ENCODE results near the gene SNX10.
A peak's percentile ranks its signal among the peaks of the same experiment; 100 is the strongest.

The SNX10 gene

GRCh38 chr7:26337232-26337865, 45.7 kb downstream of the SNX10 start:
- no peak for DNase-seq

DNA sequence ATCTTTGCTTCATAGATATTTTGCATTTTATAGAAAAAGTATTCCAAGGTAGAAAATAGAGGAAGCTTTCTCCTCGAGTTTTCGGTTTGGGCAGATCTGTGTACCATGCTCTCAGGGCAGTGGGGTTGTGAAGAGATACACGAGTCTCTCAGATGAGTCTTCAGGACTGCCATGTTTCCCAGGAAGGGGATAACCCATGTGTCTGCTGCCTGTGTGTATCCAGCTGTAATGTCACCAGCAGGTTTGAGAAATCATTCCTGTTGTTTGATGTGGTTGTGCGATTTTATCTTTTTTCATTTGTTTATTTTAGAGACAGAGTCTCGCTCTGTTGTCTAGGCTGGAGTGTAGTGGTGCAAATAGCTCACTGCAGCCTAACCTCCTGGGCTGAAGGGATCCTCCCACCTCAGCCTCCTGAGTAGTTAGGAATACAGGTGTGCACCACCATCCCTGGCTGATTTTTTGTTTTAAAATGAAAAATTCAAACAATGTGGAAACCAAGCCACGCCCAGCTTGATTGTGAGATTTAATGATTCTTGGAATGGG, 48.9 kb downstream of the SNX10 start:
- no peak for DNase-seq

DNA sequence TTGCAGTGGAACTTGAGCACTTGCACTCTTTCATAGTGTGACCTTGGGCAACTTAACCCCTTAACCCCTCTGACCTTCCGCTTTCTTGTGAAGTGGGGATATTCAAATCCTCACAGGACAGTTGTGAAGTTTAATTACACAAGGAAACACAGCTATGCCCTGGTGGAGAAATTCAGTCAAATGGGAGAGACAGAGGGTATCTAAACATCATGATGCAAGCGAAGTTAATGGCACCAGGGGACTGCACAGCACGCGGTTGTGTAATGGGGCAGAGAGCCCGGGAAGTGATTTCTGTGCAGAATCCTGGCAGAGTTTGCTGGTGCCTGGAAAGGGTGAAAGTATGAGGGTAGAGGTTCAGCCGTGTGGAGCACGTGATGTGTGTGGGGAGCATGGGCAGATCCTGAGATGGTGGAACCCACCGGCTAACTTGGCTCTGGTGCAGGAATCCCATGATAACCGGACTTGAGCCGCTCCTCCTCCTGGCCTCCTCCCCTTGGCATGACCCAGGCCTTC, 51.7 kb downstream of the SNX10 start:
- no peak for DNase-seq

GRCh38 chr7:26343837-26344236, 52.2 kb downstream of the SNX10 start:
- no peak for DNase-seq

- no peak for DNase-seq
These were observed 53.5 kb downstream of the SNX10 start for GRCh38 chr7:26345202-26345601.

GRCh38 chr7:26345837-26346236, 54.2 kb downstream of the SNX10 start:
- no peak for DNase-seq

GRCh38 chr7:26346611-26347203, 55.0 kb downstream of the SNX10 start:
- DNase-seq, result no peak

GRCh38 chr7:26348234-26348851, 56.7 kb downstream of the SNX10 start:
- DNase-seq, result no peak

DNA sequence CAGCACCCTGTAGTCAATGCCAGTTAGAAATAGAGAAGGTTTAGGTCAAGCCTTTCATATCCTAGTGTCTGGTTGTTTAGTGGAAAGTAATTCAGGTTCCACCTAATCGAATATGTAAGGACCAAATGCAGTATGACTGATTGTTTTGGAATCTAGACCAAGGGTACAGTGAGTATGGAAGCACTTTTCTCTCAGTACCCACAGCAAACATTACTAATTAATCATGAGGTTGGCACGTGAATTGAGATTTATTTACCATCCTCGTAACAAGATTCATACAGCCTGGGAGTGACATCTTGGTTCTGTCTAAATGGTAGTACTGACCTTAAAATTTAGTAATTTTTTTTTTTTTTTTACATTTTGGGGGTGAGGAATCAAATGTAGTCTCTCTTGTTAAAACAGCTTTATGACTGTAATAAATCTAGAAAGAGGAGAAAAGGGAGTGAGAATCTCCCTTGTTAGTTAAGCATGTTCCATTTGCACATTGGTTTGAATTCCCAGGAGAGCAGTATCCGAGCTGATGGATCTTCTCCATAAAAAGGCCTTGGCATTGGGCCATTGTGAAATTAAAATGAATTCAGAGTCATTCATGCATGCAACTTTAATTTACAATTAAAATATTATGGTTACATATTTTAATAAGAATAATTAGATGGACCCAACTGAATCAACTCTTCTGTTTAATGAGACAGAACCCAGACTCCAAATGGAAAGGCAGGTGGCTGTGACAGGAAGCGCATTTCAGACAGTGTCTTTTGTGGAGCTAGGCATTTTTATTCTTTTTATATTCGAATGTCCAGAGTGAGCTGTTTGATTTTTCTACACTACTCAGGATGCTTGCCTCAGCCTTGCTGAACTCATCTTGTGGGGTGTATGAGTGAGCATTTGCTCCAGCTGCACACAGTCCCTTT, 57.6 kb downstream of the SNX10 start:
- DNase-seq, result no peak

- DNase-seq, result no peak
These were observed 59.5 kb downstream of the SNX10 start for GRCh38 chr7:26351171-26351570.

DNA sequence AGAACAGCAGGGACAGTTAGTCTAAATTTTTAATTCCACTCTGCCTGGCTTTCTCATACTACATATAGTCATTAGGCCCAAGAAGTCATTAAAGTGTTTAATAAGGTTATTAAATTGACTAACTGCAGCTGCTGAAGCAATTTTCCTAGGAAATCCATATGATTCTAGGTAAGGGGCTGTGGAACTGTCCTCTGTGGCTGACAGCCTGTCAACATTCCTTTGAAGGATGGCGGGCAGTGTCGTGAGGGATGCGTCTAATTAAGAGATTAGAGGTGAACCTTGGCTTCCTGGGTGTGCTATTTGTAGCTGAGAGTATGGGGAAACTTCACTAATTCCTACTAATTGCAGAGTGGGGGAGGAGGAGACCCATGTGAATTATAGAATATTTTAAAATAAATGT, 64.6 kb downstream of the SNX10 start:
- DNase-seq, result no peak

DNA sequence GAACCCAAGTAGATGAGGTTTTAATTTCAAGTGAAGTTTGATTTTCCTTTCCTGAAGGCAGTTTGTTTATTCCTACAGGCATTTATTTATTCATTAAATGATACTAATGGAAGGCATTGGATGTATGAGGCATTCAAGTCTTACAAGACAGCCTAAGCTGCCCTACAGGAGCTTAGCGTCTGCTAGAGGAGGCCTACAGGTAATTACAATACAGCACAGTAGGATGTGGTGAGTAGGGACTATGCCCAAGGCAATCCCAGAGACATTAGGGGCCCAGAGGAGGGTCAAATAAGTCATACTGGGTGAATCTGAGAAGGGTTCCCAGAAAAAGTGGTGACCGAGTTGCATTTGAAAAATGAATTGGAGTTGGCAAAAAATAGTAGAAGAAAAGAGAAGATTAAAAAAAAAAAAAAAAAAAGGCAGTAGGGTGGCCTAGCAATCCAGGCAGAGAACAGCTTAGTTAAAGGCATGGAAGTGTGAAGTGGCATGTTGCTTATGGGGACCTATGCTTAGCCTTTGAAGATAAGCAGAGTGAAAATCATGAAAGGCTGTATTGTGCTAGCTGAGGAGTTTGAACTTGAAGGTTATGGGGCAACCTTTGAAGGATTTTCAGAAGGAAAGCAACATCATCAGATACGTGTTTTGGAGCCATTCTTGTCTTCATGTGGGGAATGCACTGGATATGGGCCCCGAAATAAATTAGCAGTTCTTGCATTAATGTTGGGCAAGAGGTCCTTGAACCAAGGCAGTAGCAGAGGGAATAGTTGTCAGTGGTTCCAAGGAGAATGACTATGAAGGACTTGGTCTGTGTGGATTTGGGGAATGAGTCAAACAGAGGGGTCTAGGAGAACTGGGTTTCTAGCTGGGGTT, 65.5 kb downstream of the SNX10 start:
- DNase-seq, result no peak

GRCh38 chr7:26357799-26358151, 66.1 kb downstream of the SNX10 start:
- no peak for DNase-seq

GRCh38 chr7:26360650-26361049, 69.0 kb downstream of the SNX10 start:
- no peak for DNase-seq

GRCh38 chr7:26361637-26362036, 70.0 kb downstream of the SNX10 start:
- DNase-seq, result no peak

DNA sequence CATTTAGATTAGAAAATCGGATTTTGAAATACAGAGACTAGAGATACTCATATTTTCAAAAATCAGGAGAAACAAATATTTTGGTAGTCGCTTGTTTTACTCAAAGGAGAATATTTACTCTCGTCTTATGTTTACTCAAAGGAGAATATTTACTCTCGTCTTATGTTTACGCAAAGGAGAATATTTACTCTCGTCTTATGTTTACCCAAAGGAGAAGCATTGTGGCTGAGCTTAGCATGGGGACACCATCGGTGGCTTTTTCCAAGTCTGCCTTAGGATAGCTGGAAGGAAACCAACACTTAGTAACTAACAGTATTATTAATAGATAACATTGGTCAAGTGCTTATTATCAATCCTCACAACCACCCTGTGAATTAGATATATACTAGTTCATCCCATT, 71.8 kb downstream of the SNX10 start:
- no peak for DNase-seq

DNA sequence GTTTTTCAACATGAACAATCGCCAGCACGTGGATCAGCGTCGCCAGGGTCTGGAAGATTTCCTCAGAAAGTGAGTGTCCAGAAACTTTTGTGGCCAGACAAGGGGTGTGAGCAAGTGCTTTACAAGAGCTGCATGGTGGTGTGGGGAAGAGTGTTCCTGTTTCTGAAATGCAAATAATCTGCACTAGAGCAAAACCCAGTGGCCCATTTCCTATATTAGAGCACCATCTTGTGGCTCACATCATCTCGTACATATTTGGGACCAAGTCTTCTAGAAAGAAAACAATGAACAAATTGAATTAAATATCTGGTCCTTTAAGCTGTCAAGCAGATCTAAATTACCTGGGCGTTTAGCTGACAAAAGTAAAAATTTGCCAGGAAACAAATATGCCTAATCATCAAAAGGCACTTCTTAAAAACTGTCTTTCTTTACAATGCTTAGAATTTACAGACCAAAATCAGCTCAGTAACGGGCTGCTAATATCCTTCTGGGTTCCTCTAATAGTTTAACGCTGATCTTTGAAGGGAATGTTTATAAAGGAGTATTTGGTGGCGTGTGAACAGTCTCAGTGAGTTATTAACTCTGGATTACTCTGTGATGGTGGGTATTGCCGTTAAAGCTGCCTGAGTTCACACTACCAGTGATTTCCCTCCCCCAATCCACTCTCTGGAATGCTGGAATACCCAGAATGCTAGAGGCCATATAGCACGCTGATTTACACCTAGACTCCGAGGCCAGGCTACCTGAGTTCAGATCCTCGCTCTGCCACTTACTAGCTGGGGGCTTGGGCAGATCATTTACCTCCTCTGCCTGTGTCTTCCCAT, 73.6 kb downstream of the SNX10 start:
- DNase-seq, result peak in 2 of 5 experiments; percentile 19 to 72

DNA sequence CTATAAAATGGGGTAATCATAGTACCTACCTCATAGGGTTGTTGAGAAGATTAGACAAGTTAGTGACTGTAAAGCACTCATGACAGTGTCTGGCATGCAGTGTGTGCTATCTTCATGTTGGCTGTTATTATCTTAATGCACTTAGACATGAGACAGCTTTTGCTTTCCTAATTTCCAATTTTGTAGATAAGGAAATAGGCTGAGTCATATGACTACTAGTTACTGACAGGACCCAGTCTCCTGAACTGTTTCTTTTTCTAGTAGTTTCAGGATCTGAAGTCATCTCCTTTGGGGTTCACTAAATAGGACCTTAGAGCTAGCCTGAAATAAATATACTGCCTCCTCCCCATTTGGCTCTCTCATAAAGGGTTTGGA, 74.2 kb downstream of the SNX10 start:
- no peak for DNase-seq

DNA sequence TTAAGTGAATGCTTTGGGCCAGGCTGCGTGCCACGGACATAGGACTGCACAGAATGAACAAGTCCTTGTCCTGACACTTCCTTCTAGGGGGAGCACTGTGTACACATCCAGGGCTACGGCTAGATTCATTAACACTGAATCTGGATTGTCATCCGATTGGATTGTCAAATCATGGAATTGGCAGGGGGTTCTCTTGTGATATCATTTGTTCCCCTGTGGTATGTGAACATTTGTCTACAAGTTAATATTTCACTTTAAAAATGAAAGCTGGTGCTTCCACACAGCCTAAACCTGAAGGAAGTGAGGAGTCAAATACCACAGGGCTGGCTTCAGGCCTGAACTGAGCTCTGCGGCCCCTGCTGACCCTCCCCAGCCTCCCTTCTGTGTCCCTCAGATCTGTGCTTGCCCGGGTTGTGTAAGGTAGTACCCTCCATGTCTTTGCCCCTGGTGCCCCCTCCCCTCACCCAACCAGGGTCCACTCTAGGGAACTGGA, 75.6 kb downstream of the SNX10 start:
- no peak for DNase-seq

GRCh38 chr7:26368542-26368941, 76.9 kb downstream of the SNX10 start:
- no peak for DNase-seq

GRCh38 chr7:26369593-26369992, 77.9 kb downstream of the SNX10 start:
- peak in 2 of 5 experiments; percentile 13 to 42 for DNase-seq
